Pancreas (tissue), 10 donors: ENCODE results near the gene VRTN. TPM values are rescaled to one million over a fixed set of nuclear protein-coding genes. Genes with fewer than 3 reads are reported as not detected.

Experiments used
- ATAC-seq, 4 donors: fragments of 200-7000 bp; cut with Tn5 transposase; one replicate each; pipeline versions ENCODE4 v1.8.0 to v1.9.1; 2020; ENCODE audit warnings: mild to moderate bottlenecking in 4 of 4, moderate library complexity in 4 of 4
- DNase-seq, 6 donors: peaks; one replicate each; pipeline ENCODE4 v3.0.0-alpha.2; 2020
- FAIRE-seq: peaks from 2 replicates; lab custom pipeline; 2012; peaks lifted over from hg19 to GRCh38; lab: Jason Lieb, UNC
- H3K27ac ChIP-seq, 4 donors: fragments of 200-600 bp; sonication (generic); 1 replicate in 3 of 4; 2 replicates in 1 of 4; pipeline versions ENCODE4 v1.5.0 to v1.8.0; 2020
- H3K27me3 ChIP-seq, 4 donors: fragments of 200-600 bp; one replicate each; pipeline ENCODE4 v1.8.0; 2021
- H3K36me3 ChIP-seq, 3 donors: fragments of 200-600 bp; sonication (generic) in 1 of 3; one replicate each; pipeline versions ENCODE4 v1.5.0 to v1.8.0; 2020 to 2021
- H3K4me1 ChIP-seq, 3 donors: fragments of 200-600 bp; one replicate each; pipeline ENCODE4 v1.8.0; 2021
- H3K4me3 ChIP-seq, 4 donors: fragments of 200-600 bp; sonication (generic) in 2 of 4; one replicate each; pipeline versions ENCODE4 v1.5.0 to v1.8.0; 2020 to 2021
- H3K9me3 ChIP-seq, 4 donors: fragments of 200-600 bp; one replicate each; pipeline ENCODE4 v1.8.0; 2021
- CTCF ChIP-seq, 4 donors: fragments of 200-600 bp; sonication (generic) in 3 of 4; IDR thresholded peaks; one replicate each; pipeline versions ENCODE4 v1.5.0 to v1.8.0; 2021; ENCODE audit warnings: antibody characterized with exemption in 4 of 4
- WGBS, 2 donors: extraction: QIAGEN DNeasy Blood & Tissue Kit; methylation state at CpG; one replicate each; pipeline ENCODE4 v1.1.7; 2013; 5-methylcytosine and 5-hydroxymethylcytosine counted together
- intact Hi-C, 3 donors: fragments of 100-400 bp; cut with DNase I; formaldehyde crosslinking; loops; one replicate each; pipeline versions ENCODE4 v1.11.1 to v1.14.2; 2022
- polyA plus RNA-seq, 2 donors: library from polyadenylated mRNA; stranded (reverse); fragments of 200-250 nt; gene quantifications; one replicate each; pipeline ENCODE4 v1.2.3, GENCODE V29; 2013
- total RNA-seq, 6 donors: library from RNA; stranded (reverse); fragmentation: NEBNext Ultra II Directional in 4 of 6; extraction: Animal tissue kit (Norgen Biotek cat#: 25700) in 4 of 6; gene quantifications; one replicate each; pipeline versions ENCODE4 v1.2.1 to v1.2.4, GENCODE V29; 2021 to 2023
- donor health status: healthy with polysubstance abuse.
- donor health status: DM: no; HTN: no; CAD: no; lungs with moderate emphysema.
- donor health status: DM: no; HTN: no; CAD: no.
- donor health status: control.
- donor health status: control.
- donor health status: Bipolar disorder and iron deficiency.
- donor health status: DM: yes; HTN: yes; CAD: no.
- donor health status: DM: no; HTN: no; CAD: no.
- donor health status: DM: no; HTN: no; CAD: no.
- donor health status: DM: yes; HTN: yes; CAD: no.

Gene VRTN
- under 1 TPM in 2 of 6 donors, not detected in 4; 0.12 to 0.16 TPM for total RNA-seq
- polyA plus RNA-seq, result under 1 TPM in 1 of 2 donors, not detected in 1; 0.05 TPM

GRCh38 chr14:74348241-74348734 lies at the start of gene VRTN:
Gene VRTN (plus strand): TSS chr14:74348471. CDS start chr14:74356784, 8,313 bp downstream.
- intact Hi-C loops, result no loop called here
- ATAC-seq, result no peak
- peaks cover 4 to 22% (median 11%) of the 10 kb centered on the region in 3 donors for H3K4me1 ChIP-seq
- H3K9me3 ChIP-seq, result no peaks in the 10 kb centered on the region
- no peak for DNase-seq
- 83 to 86% methylated on average over 12 of the region's 12 CpGs for WGBS, 2 donors
- no peak for TF ChIP-seq CTCF (IDR thresholded peaks at IDR 0.05)
- H3K4me3 ChIP-seq, result no peak within 1 kb of the TSS
- H3K27ac ChIP-seq, result no peak within 1 kb of the TSS
- no peak for FAIRE-seq
- no peaks in the 10 kb centered on the region for H3K27me3 ChIP-seq
- H3K36me3 ChIP-seq, result no peaks in the 10 kb centered on the region

GRCh38 chr14:74299061-74299545 lies 49.2 kb upstream of the VRTN start:
- Histone ChIP-seq H3K27ac (peak overlapping the region in 1 of 4 donors; percentile 12), H3K36me3 (peaks cover 0 to 4% (median 3%) of the 10 kb centered on the region in 3 donors)

GRCh38 chr14:74301594-74302151 lies 46.6 kb upstream of the VRTN start:
- Histone ChIP-seq H3K4me1 (peaks cover 0 to 10% (median 5%) of the 10 kb centered on the region in 3 donors), H3K9me3 (no peaks in the 10 kb centered on the region), H3K27me3 (no peaks in the 10 kb centered on the region), H3K36me3 (peaks cover 0 to 3% (median 0%) of the 10 kb centered on the region in 3 donors), H3K27ac (peak overlapping the region in 1 of 4 donors; percentile 77), H3K4me3 (peak overlapping the region; percentile 75 to 97 (median 93))
- no peak for TF ChIP-seq CTCF (IDR thresholded peaks at IDR 0.05)
- 22 to 25% methylated on average over 22 of the region's 22 CpGs for WGBS, 2 donors
- DNase-seq (no peak), FAIRE-seq (no peak), ATAC-seq (peak in 1 of 4 donors; percentile 1)
- intact Hi-C loops, result no loop called here

More at GRCh38 chr14:74299061-74299545, 49.2 kb upstream of the VRTN start:
- Histone ChIP-seq H3K9me3 (no peaks in the 10 kb centered on the region), H3K4me1 (peaks cover 0 to 10% (median 5%) of the 10 kb centered on the region in 3 donors), H3K4me3 (no peak overlapping the region), H3K27me3 (no peaks in the 10 kb centered on the region)
- TF ChIP-seq CTCF (IDR thresholded peaks at IDR 0.05), result no peak
- DNase-seq, result no peak
- WGBS, 2 donors, result 77 to 80% methylated on average over 10 of the region's 10 CpGs
- FAIRE-seq, result no peak
- ATAC-seq, result no peak
- intact Hi-C loops, result no loop called here

- ATAC-seq, result peak; percentile 58 to 84 (median 72)
- no peak for DNase-seq
- H3K4me3 ChIP-seq, result peak overlapping the region; percentile 75 to 97 (median 93)
- peak overlapping the region; percentile 33 to 77 (median 68) for H3K27ac ChIP-seq
- H3K9me3 ChIP-seq, result no peaks in the 10 kb centered on the region
- H3K27me3 ChIP-seq, result no peaks in the 10 kb centered on the region
- 0 to 2% methylated on average over 6 of the region's 6 CpGs for WGBS, 2 donors
- peaks cover 0 to under 1% (median 0%) of the 10 kb centered on the region in 3 donors for H3K36me3 ChIP-seq
- peaks cover 0 to 10% (median 5%) of the 10 kb centered on the region in 3 donors for H3K4me1 ChIP-seq
- FAIRE-seq, result no peak
- peak in 2 of 4 donors; percentile 24 to 36 for TF ChIP-seq CTCF (IDR thresholded peaks at IDR 0.05)
- intact Hi-C loops, result no loop called here
Measured at GRCh38 chr14:74302152-74302628, 46.1 kb upstream of the VRTN start.
